Vagina (tissue), 2 donors: ENCODE data around the gene FANCC.

Experiments
- CTCF ChIP-seq, 3 experiments: fragments of 450-650 bp in 2 of 3; fragments of 200-600 bp in 1 of 3; sonication (generic) in 1 of 3; IDR thresholded peaks; one replicate each; pipeline ENCODE4 v1.5.1; 2017 to 2019; ENCODE audit warnings: antibody characterized with exemption in 3 of 3, mild to moderate bottlenecking in 2 of 3, moderate library complexity in 2 of 3
- POLR2A ChIP-seq, 2 donors: fragments of 450-650 bp; IDR thresholded peaks; one replicate each; pipeline ENCODE4 v1.6.1; 2017; ENCODE audit warnings: antibody characterized with exemption in 2 of 2, mild to moderate bottlenecking in 2 of 2, moderate library complexity in 2 of 2
- POLR2AphosphoS5 ChIP-seq, 2 donors: sonication (generic); formaldehyde crosslinking; IDR thresholded peaks; one replicate each; pipeline ENCODE4 v1.9.0; 2017; ENCODE audit warnings: antibody characterized with exemption in 2 of 2, mild to moderate bottlenecking in 2 of 2, low read depth in 1 of 2; ENCODE audit not compliant: insufficient read depth in 1 of 2

GRCh38 chr9:95084254-95084934 lies 233.1 kb downstream of the FANCC start:
- no peak for TF ChIP-seq CTCF (IDR thresholded peaks at IDR 0.05)
- TF ChIP-seq POLR2A (IDR thresholded peaks at IDR 0.05), result no peak
- TF ChIP-seq POLR2AphosphoS5 (IDR thresholded peaks at IDR 0.05; ENCODE audit: insufficient read depth in 1 of 2, low read depth in 1 of 2), result no peak
